Prostate gland (tissue), 2 donors: ENCODE results near the gene SMIM1. TPM values are rescaled to one million over a fixed set of nuclear protein-coding genes. Genes with fewer than 3 reads are reported as not detected.
"Not testable (repeated sequence)": the region's sequence is repeated elsewhere in the genome, so short reads cannot be mapped to it uniquely, and the experiment has no call there.

ENCODE experiments used
- DNase-seq: peaks from one replicate; pipeline ENCODE4 v3.0.0-alpha.2; 2019; ENCODE audit warnings: low spot score
- H3K27ac ChIP-seq, 2 donors: fragments of 200-600 bp; sonication (generic); 2 replicates each; pipeline ENCODE4 v1.5.1; 2017 to 2019
- H3K27me3 ChIP-seq: fragments of 200-600 bp; sonication (generic); replicated peaks from 2 replicates; pipeline ENCODE4 v1.5.1; 2019; ENCODE audit not compliant: insufficient read depth
- H3K36me3 ChIP-seq, 2 donors: fragments of 200-600 bp; sonication (generic); 1 replicate in 1 of 2; 2 replicates in 1 of 2; pipeline versions ENCODE4 v1.5.1 to v1.8.1; 2017 to 2019
- H3K4me1 ChIP-seq: fragments of 200-600 bp; sonication (generic); replicated peaks from 2 replicates; pipeline ENCODE4 v1.5.1; 2019
- H3K4me3 ChIP-seq, 2 donors: fragments of 200-600 bp; sonication (generic); 2 replicates each; pipeline ENCODE4 v1.5.1; 2017 to 2019
- H3K9me3 ChIP-seq: fragments of 200-600 bp; sonication (generic); 2 replicates; pipeline ENCODE4 v1.5.1; 2017
- POLR2A ChIP-seq: fragments of 450-650 bp; IDR thresholded peaks from one replicate; pipeline ENCODE4 v1.6.1; 2016; ENCODE audit warnings: antibody characterized with exemption, mild to moderate bottlenecking
- POLR2AphosphoS5 ChIP-seq: sonication (generic); formaldehyde crosslinking; IDR thresholded peaks from one replicate; pipeline ENCODE4 v1.6.1; 2017; ENCODE audit warnings: antibody characterized with exemption
- WGBS: methylation state at CpG from one replicate; pipeline ENCODE4 v1.1.5; 2018; 5-methylcytosine and 5-hydroxymethylcytosine counted together
- intact Hi-C: fragments of 100-400 bp; cut with DNase I; formaldehyde crosslinking; loops from one replicate; pipeline ENCODE4 v1.14.2; 2022
- total RNA-seq, 2 donors: library from RNA; depleted of rRNA; stranded (reverse); fragments of >200 nt; gene quantifications; one replicate each; pipeline ENCODE4 v1.1.0, GENCODE V29; 2016
- TF ChIP-seq, protein P1 (sequence below), 4 experiments: fragments of 200-600 bp in 2 of 4; fragments of 450-650 bp in 2 of 4; sonication (generic) in 2 of 4; IDR thresholded peaks; 1 replicate in 3 of 4; 2 replicates in 1 of 4; pipeline ENCODE4 v1.5.1; 2016 to 2019; ENCODE audit warnings: antibody characterized with exemption in 4 of 4, mild to moderate bottlenecking in 2 of 4, moderate library complexity in 2 of 4

Gene SMIM1, protein sequence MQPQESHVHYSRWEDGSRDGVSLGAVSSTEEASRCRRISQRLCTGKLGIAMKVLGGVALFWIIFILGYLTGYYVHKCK
- total RNA-seq, result 100 to 1,000 TPM in 1 of 2 donors, 10 to 100 TPM in 1; 17.7 to 148 TPM

DNA sequence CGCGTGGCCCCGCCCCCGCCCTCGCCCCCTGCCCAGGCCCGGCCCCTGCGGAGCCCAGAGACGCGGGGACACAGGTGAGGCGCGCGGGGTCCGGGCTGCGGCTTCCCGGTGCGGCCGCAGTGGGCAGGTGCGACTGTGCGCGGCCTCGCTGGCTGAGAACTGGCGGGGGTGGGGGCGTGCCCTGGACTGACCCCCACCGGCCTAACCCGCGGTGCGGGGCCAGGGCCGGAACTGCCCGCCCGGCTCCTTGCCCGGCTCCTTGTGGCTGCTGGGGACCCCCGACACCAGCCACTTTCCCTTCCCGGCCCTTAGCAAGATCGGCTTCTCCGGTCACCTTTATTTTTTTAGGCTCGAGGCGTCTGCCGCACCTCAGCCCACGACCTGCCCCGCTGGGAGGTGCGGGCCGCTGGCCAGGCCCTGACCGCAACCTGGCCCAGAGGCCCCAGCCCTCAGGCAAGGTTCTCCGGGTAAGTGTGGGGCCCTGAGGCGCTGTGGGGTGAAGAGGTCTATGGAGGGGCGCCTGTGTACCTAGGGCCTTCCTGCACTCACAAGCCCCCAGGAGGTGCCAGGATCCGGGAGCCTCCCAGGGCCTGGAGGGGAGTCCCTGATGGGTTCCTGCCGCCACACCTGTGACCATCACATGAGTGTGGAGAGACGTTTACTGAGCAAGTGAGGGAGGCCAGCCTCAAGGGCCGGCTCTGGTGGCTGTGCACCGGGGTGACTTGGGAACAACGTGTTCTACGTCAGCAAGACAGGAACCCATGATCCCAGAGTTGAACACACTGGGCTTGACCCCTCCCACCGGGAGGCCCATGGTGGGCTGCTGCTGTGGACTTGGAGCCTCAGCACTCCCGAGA, at the start of gene SMIM1:
Gene SMIM1, plus strand, starts transcription at position 35 of the 857 bp plus-strand sequence. CDS start 2,625 bp downstream, outside the sequence.
- 19% methylated on average over 28 of the region's 55 CpGs for WGBS
- Histone ChIP-seq H3K4me3 (peak within 1 kb of the TSS; percentile 55 to 58), H3K4me1 (peaks cover 3% of the 10 kb centered on the region), H3K9me3 (no peaks in the 10 kb centered on the region), H3K27me3 (no peaks in the 10 kb centered on the region), H3K27ac (peak within 1 kb of the TSS; percentile 76 to 84), H3K36me3 (no peaks in the 10 kb centered on the region)
- no peak for DNase-seq
- peak; percentile 22 for TF ChIP-seq POLR2A
- TF ChIP-seq, protein P1, sequence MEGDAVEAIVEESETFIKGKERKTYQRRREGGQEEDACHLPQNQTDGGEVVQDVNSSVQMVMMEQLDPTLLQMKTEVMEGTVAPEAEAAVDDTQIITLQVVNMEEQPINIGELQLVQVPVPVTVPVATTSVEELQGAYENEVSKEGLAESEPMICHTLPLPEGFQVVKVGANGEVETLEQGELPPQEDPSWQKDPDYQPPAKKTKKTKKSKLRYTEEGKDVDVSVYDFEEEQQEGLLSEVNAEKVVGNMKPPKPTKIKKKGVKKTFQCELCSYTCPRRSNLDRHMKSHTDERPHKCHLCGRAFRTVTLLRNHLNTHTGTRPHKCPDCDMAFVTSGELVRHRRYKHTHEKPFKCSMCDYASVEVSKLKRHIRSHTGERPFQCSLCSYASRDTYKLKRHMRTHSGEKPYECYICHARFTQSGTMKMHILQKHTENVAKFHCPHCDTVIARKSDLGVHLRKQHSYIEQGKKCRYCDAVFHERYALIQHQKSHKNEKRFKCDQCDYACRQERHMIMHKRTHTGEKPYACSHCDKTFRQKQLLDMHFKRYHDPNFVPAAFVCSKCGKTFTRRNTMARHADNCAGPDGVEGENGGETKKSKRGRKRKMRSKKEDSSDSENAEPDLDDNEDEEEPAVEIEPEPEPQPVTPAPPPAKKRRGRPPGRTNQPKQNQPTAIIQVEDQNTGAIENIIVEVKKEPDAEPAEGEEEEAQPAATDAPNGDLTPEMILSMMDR (IDR thresholded peaks at IDR 0.05), result no peak
- TF ChIP-seq POLR2AphosphoS5, result no peak
- intact Hi-C loops, result no loop called here

DNA sequence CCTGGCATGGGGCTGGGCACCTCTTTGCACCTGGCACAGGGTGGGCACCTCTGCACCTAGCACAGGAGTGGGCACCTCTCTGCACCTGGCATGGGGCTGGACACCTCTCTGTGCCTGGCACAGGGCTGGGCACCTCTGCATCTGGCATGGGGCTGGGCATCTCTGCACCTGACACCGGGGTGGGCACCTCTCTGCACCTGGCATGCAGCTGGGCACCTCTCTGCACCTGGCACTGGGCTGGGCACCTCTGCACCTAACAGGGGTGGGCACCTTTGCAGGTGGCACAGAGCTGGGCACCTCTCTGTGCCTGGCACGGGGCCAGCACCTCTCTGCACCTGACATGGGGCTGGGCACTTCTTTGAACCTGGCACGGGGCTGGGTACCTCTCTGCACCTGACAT, 49.7 kb upstream of the SMIM1 start:
- Histone ChIP-seq H3K27ac (no peak overlapping the region), H3K4me1 (no peaks in the 10 kb centered on the region), H3K27me3 (no peaks in the 10 kb centered on the region), H3K9me3 (no peaks in the 10 kb centered on the region), H3K36me3 (no peaks in the 10 kb centered on the region), H3K4me3 (no peak overlapping the region)
- 33% methylated on average over 1 of the region's 3 CpGs for WGBS
- DNase-seq, result no peak
- TF ChIP-seq POLR2AphosphoS5 (no peak), POLR2A (no peak)
- TF ChIP-seq, protein P1 (IDR thresholded peaks at IDR 0.05), result no peak
- intact Hi-C loops, result loop anchor here (5.0 kb wide), 1 partner anchor 231 kb away; no protein-coding TSS in a partner anchor

DNA sequence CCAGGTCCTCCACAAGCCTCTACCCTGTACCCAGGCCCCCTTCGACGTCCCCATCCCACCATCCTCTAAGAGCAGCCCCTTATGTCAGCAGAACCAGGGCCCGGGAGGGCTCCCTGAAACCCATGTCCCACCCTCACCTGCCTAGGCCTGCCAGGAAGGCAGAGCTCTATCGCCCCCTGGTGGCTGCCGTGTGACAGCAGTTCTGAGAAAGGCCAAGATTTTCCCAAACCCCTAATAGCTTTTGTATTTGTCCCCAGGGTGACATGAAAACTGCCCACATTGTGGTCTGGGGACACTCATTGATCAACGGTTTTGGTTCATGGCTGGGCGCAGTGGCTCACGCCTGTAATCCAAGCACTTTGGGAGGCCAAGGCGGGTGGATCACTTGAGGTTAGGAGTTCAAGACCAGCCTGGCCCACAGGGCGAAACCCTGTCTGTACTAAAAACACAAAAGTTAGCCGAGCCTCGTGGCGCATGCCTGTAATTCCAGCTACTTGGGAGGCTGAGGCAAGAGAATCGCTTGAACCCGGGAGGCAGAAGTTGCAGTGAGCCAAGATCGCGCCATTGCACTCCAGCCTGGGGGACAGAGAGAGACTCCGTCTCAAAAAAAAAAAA, 48.0 kb upstream of the SMIM1 start:
- H3K4me1 ChIP-seq, H3K9me3 ChIP-seq, H3K27ac ChIP-seq, H3K27me3 ChIP-seq, H3K36me3 ChIP-seq, H3K4me3 ChIP-seq: not testable (repeated sequence)
- TF ChIP-seq, protein P1 (IDR thresholded peaks at IDR 0.05), result peak; percentile 91 to 96 (median 94)
- peak; percentile 19 for TF ChIP-seq POLR2AphosphoS5
- DNase-seq, result peak; percentile 59
- 42% methylated on average over 18 of the region's 18 CpGs for WGBS
- intact Hi-C loops, result loop anchor here (5.0 kb wide), 1 partner anchor 232 kb away; no protein-coding TSS in a partner anchor

DNA sequence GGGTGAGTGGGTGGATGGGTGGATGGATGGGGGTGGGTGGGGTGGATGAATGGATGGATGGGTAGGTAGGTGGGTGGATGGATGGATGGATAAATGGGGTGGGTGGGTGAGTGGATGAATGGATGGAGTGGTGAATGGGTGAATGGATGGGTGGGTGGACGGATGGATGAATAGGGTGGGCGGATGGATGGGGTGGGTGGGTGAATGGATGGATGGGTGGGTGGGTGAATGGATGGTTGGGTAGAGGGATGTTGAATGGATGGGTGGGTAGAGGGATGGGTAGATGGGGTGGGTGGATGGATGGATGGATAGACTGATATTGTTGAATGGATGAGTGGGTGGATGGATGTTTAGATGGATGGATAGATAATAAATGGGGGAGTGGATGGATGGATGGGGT, 47.2 kb upstream of the SMIM1 start:
- no peaks in the 10 kb centered on the region for H3K9me3 ChIP-seq
- 95% methylated on average over 2 of the region's 2 CpGs for WGBS
- TF ChIP-seq POLR2AphosphoS5, result no peak
- TF ChIP-seq, protein P1 (IDR thresholded peaks at IDR 0.05), result no peak
- no peak overlapping the region for H3K27ac ChIP-seq
- no peak overlapping the region for H3K4me3 ChIP-seq
- no peaks in the 10 kb centered on the region for H3K36me3 ChIP-seq
- H3K4me1 ChIP-seq, result no peaks in the 10 kb centered on the region
- intact Hi-C loops, result no loop called here
- DNase-seq, result no peak
- no peaks in the 10 kb centered on the region for H3K27me3 ChIP-seq
